HEK293 (cell line): ENCODE data around the gene OTUD1.
A peak's percentile ranks its signal among the peaks of the same experiment; 100 is the strongest.

ENCODE experiments used
- CTCF ChIA-PET: fragments of 350-600 bp; formaldehyde crosslinking; extraction: SDS; loops from one replicate; lab custom pipeline; 2021; ENCODE audit warnings: antibody characterized with exemption; lab: Yijun Ruan, JAX
- POLR2A ChIA-PET: fragments of 300-600 bp; formaldehyde crosslinking; extraction: SDS; loops from one replicate; lab custom pipeline; 2020; ENCODE audit warnings: antibody characterized with exemption, inconsistent platforms; lab: Yijun Ruan, JAX
- H3K27ac ChIP-seq: fragments of 200-500 bp; sonication (Bioruptor generic); 2 replicates; pipeline ENCODE4 v1.5.1; 2014; ENCODE audit warnings: low read depth, low read length, control low read depth, inconsistent platforms; ENCODE audit errors: extremely low read depth
- H3K36me3 ChIP-seq, 2 experiments: fragments of 200-500 bp in 1 of 2; sonication (Bioruptor generic) in 1 of 2; 1 replicate in 1 of 2; 2 replicates in 1 of 2; pipeline ENCODE4 v1.5.1; 2014 to 2017; ENCODE audit warnings: inconsistent platforms in 2 of 2, low read length in 2 of 2; ENCODE audit not compliant: control insufficient read depth in 2 of 2, insufficient read depth in 1 of 2
- H3K4me1 ChIP-seq: fragments of 200-500 bp; sonication (Bioruptor generic); 2 replicates; pipeline ENCODE4 v1.5.1; 2014; ENCODE audit warnings: mild to moderate bottlenecking, low read length, inconsistent platforms; ENCODE audit not compliant: control insufficient read depth, insufficient read depth
- H3K4me3 ChIP-seq: 2 replicates; pipeline ENCODE4 v1.5.1; 2011; ENCODE audit warnings: low read depth, mild to moderate bottlenecking, control low read depth, low read length, moderate library complexity
- H3K9me3 ChIP-seq: fragments of 200-500 bp; sonication (Bioruptor generic); 2 replicates; pipeline ENCODE4 v1.5.1; 2014; ENCODE audit warnings: low read depth, low read length, inconsistent platforms; ENCODE audit not compliant: control insufficient read depth, insufficient read depth
- KLF8 ChIP-seq: fragments of 450-650 bp; formaldehyde crosslinking; IDR thresholded peaks from 2 replicates; pipeline ENCODE4 v1.5.1; 2016; ENCODE audit warnings: missing biosample characterization, missing genetic modification characterization
- OSR2 ChIP-seq: fragments of 450-650 bp; formaldehyde crosslinking; IDR thresholded peaks from 2 replicates; pipeline ENCODE4 v1.5.1; 2016; ENCODE audit warnings: missing biosample characterization, missing genetic modification characterization
- PRDM6 ChIP-seq: fragments of 450-650 bp; formaldehyde crosslinking; IDR thresholded peaks from 2 replicates; pipeline ENCODE4 v1.5.1; 2017; ENCODE audit warnings: missing biosample characterization, missing genetic modification characterization
- SP2 ChIP-seq: fragments of 450-650 bp; formaldehyde crosslinking; IDR thresholded peaks from 2 replicates; pipeline ENCODE4 v1.5.1; 2016; ENCODE audit warnings: missing biosample characterization, missing genetic modification characterization
- TCF7L2 ChIP-seq: IDR thresholded peaks from 2 replicates; pipeline ENCODE4 v1.6.1; 2011; ENCODE audit warnings: low read depth, mild to moderate bottlenecking, inconsistent platforms, low read length, moderate library complexity, borderline replicate concordance
- ZBTB1 ChIP-seq: fragments of 450-650 bp; formaldehyde crosslinking; IDR thresholded peaks from 2 replicates; pipeline ENCODE4 v1.5.1; 2016; ENCODE audit warnings: missing biosample characterization, missing genetic modification characterization
- ZBTB20 ChIP-seq: fragments of 450-650 bp; formaldehyde crosslinking; IDR thresholded peaks from 2 replicates; pipeline ENCODE4 v1.5.1; 2016; ENCODE audit warnings: missing biosample characterization, missing genetic modification characterization
- ZNF2 ChIP-seq: fragments of 450-650 bp; formaldehyde crosslinking; IDR thresholded peaks from 2 replicates; pipeline ENCODE4 v1.5.1; 2016; ENCODE audit warnings: missing biosample characterization, missing genetic modification characterization
- ZNF266 ChIP-seq: fragments of 450-650 bp; formaldehyde crosslinking; IDR thresholded peaks from 2 replicates; pipeline ENCODE4 v1.5.1; 2016; ENCODE audit warnings: missing biosample characterization, missing genetic modification characterization, low read depth
- ZNF335 ChIP-seq: fragments of 450-650 bp; formaldehyde crosslinking; conservative IDR thresholded peaks from 2 replicates; pipeline ENCODE4 v1.5.1; 2016; ENCODE audit warnings: missing biosample characterization, missing genetic modification characterization
- ZNF350 ChIP-seq: fragments of 450-650 bp; formaldehyde crosslinking; IDR thresholded peaks from 2 replicates; pipeline ENCODE4 v1.5.0; 2017; ENCODE audit warnings: missing biosample characterization, mild to moderate bottlenecking, missing genetic modification characterization
- ZNF366 ChIP-seq: fragments of 450-650 bp; formaldehyde crosslinking; conservative IDR thresholded peaks from 2 replicates; pipeline ENCODE4 v1.5.1; 2016; ENCODE audit warnings: missing biosample characterization, missing genetic modification characterization
- ZNF37A ChIP-seq: fragments of 450-650 bp; IDR thresholded peaks from 2 replicates; pipeline ENCODE4 v1.5.1; 2018; ENCODE audit warnings: missing biosample characterization, missing genetic modification characterization
- ZNF549 ChIP-seq: fragments of 450-650 bp; IDR thresholded peaks from 2 replicates; pipeline ENCODE4 v1.5.1; 2018; ENCODE audit warnings: missing biosample characterization, missing genetic modification characterization, mild to moderate bottlenecking, inconsistent platforms, moderate library complexity
- ZNF580 ChIP-seq: fragments of 450-650 bp; formaldehyde crosslinking; IDR thresholded peaks from 2 replicates; pipeline ENCODE4 v1.5.1; 2016; ENCODE audit warnings: missing biosample characterization, missing genetic modification characterization
- ZNF600 ChIP-seq: fragments of 450-650 bp; formaldehyde crosslinking; IDR thresholded peaks from 2 replicates; pipeline ENCODE4 v1.5.1; 2016; ENCODE audit warnings: missing biosample characterization, missing genetic modification characterization
- ZNF623 ChIP-seq: fragments of 450-650 bp; formaldehyde crosslinking; IDR thresholded peaks from 2 replicates; pipeline ENCODE4 v1.5.1; 2016; ENCODE audit warnings: missing biosample characterization, missing genetic modification characterization
- ZNF629 ChIP-seq: fragments of 450-650 bp; formaldehyde crosslinking; IDR thresholded peaks from 2 replicates; pipeline ENCODE4 v1.5.1; 2017; ENCODE audit warnings: missing biosample characterization, missing genetic modification characterization
- ZNF692 ChIP-seq: fragments of 450-650 bp; formaldehyde crosslinking; IDR thresholded peaks from 2 replicates; pipeline ENCODE4 v1.5.1; 2016; ENCODE audit warnings: missing biosample characterization, missing genetic modification characterization
- ZNF792 ChIP-seq: fragments of 450-650 bp; formaldehyde crosslinking; IDR thresholded peaks from 2 replicates; pipeline ENCODE4 v1.5.1; 2016; ENCODE audit warnings: missing biosample characterization, missing genetic modification characterization
- ZXDB ChIP-seq: fragments of 450-650 bp; formaldehyde crosslinking; IDR thresholded peaks from 2 replicates; pipeline ENCODE4 v1.5.1; 2016; ENCODE audit warnings: missing biosample characterization, missing genetic modification characterization

OTUD1 gene

GRCh38 chr10:23405540-23405939 is 33.3 kb upstream of the OTUD1 start:
- CTCF ChIA-PET: interaction anchor here (2.4 kb wide), 1 partner anchor 247 kb away, joined by 7 read pairs; no protein-coding TSS in a partner anchor
- 0 out of 2 replicates have a peak, but pooled peaks have one; percentile 55 for TF ChIP-seq ZNF600 (tag by site-specific recombination)
- peak; percentile 48; the same call in 1 of the 2 replicates for TF ChIP-seq ZNF366
- TF ChIP-seq ZNF2: no peak
- TF ChIP-seq KLF8: peak; percentile 42; the same call in 1 of the 2 replicates
- TF ChIP-seq ZNF266 (tag by site-specific recombination): no peak
- 0 out of 2 replicates have a peak, but pooled peaks have one; percentile 35 for TF ChIP-seq ZNF335 (tag by site-specific recombination)
- TF ChIP-seq ZNF549 (tag by site-specific recombination): no peak
- TF ChIP-seq SP2: no peak
- TF ChIP-seq ZXDB (tag by site-specific recombination): peak; percentile 45; the same call in 1 of the 2 replicates
- TF ChIP-seq ZNF692 (tag by site-specific recombination): peak; percentile 53; the same call in 1 of the 2 replicates
- TF ChIP-seq OSR2 (tag by site-specific recombination): peak; percentile 89
- no peak for TF ChIP-seq ZNF580 (tag by site-specific recombination)
- peak; percentile 70 for TF ChIP-seq ZNF629 (tag by site-specific recombination)
- no peaks in the 10 kb centered on the region for H3K9me3 ChIP-seq
- H3K4me3 ChIP-seq: no peak overlapping the region
- no peaks in the 10 kb centered on the region; the same call in 1 of the 2 replicates for H3K4me1 ChIP-seq
- H3K27ac ChIP-seq: no peak overlapping the region
- H3K36me3 ChIP-seq: no peaks in the 10 kb centered on the region
- POLR2A ChIA-PET: interaction anchor here (1.0 kb wide), 1 partner anchor 35 kb away, joined by 3 read pairs; no protein-coding TSS in a partner anchor

- Histone ChIP-seq H3K4me1 (no peaks in the 10 kb centered on the region; the same call in 1 of the 2 replicates), H3K27ac (no peak overlapping the region), H3K36me3 (no peaks in the 10 kb centered on the region), H3K4me3 (no peak overlapping the region), H3K9me3 (no peaks in the 10 kb centered on the region)
- ChIA-PET POLR2A (interaction anchor here (1.0 kb wide), 1 partner anchor 34 kb away, joined by 3 read pairs; no protein-coding TSS in a partner anchor), CTCF (no interaction called here)
- TF ChIP-seq ZBTB20: no peak
- no peak for TF ChIP-seq ZNF37A (tag by site-specific recombination)
- no peak for TF ChIP-seq ZNF623 (tag by site-specific recombination)
- TF ChIP-seq ZNF792 (tag by site-specific recombination): no peak
- no peak for TF ChIP-seq TCF7L2
- no peak for TF ChIP-seq PRDM6 (tag by site-specific recombination)
- TF ChIP-seq ZNF350 (tag by site-specific recombination): no peak
- no peak for TF ChIP-seq ZBTB1 (tag by site-specific recombination)
Observed at GRCh38 chr10:23406409-23406808, 32.5 kb upstream of the OTUD1 start.
